Measurements from ENCODE around the gene SMAD1. TPM values are rescaled to one million over a fixed set of nuclear protein-coding genes. Genes with fewer than 3 reads are reported as not detected.

Gene SMAD1
- total and polyA plus RNA-seq, 2 of the 4 experiments (the other 2 are of a cell fraction): 11.6 to 17.6 TPM

GRCh38 chr4:145505995-145506394 lies 24.3 kb downstream of the SMAD1 start:
- Histone ChIP-seq H2AK5ac (ENCODE audit: low read depth, low read length) (no peak overlapping the region), H3K27ac (ENCODE audit: insufficient read depth, low read length) (no peak overlapping the region), H4K5ac (ENCODE audit: low read depth, low read length) (no peak overlapping the region), H4K20me1 (ENCODE audit: insufficient read depth, low read length) (peaks cover 3% of the 10 kb centered on the region; the same call in 1 of the 2 replicates), H3K4me3 (ENCODE audit: insufficient read depth, low read depth, low read length) (no peak overlapping the region), H3K27me3 (ENCODE audit: control insufficient read depth, insufficient read depth, low read length) (no peaks in the 10 kb centered on the region), H4K8ac (ENCODE audit: low read depth in 2 of 2, low read length in 2 of 2) (no peak overlapping the region), H3K9me1 (ENCODE audit: insufficient read depth, low read length) (no peaks in the 10 kb centered on the region), H2BK15ac (ENCODE audit: low read depth, low read length) (no peak overlapping the region), H3K9ac (ENCODE audit: low read depth, low read length) (no peak overlapping the region), H3K4me2 (ENCODE audit: low read depth, low read length) (no peak overlapping the region), H3K79me1 (ENCODE audit: low read depth in 1 of 2, low read length in 2 of 2) (peaks cover 5 to 12% of the 10 kb centered on the region in 2 experiments), H3K18ac (ENCODE audit: low read depth, low read length) (no peak overlapping the region), H2BK120ac (ENCODE audit: low read depth, low read length) (no peak overlapping the region), H3K23ac (ENCODE audit: low read depth, low read length) (no peak overlapping the region), H2AFZ (replicated peaks; ENCODE audit: low read length, poor library complexity) (no peak overlapping the region), H4K91ac (ENCODE audit: insufficient read depth, low read depth, low read length) (no peak overlapping the region), H3K14ac (replicated peaks; ENCODE audit: low read depth, low read length) (no peak overlapping the region), H2AK9ac (replicated peaks; ENCODE audit: low read depth, low read length, poor library complexity) (no peak overlapping the region), H3K4me1 (ENCODE audit: control insufficient read depth, insufficient read depth, low read length) (no peaks in the 10 kb centered on the region), H3K56ac (ENCODE audit: extremely low read depth, insufficient read depth, low read length) (no peak overlapping the region), H2BK20ac (ENCODE audit: low read depth, low read length) (no peak overlapping the region), H3K36me3 (ENCODE audit: control insufficient read depth, insufficient read depth, low read length) (no peaks in the 10 kb centered on the region), H2BK5ac (ENCODE audit: low read depth, low read length, poor library complexity, severe bottlenecking) (no peak overlapping the region), H3K9me3 (ENCODE audit: control insufficient read depth, insufficient read depth, low read length) (no peaks in the 10 kb centered on the region), H3K4ac (ENCODE audit: low read depth, low read length) (no peak overlapping the region)
- CTCF ChIA-PET: no interaction called here
- POLR2A ChIA-PET (ENCODE audit: unreplicated experiment): no interaction called here
- no CpG with 5 or more reads among the region's 3 CpGs for WGBS, 2 experiments (ENCODE audit: extremely low coverage in 2 of 2, insufficient read length in 1 of 2)
- BruUV-seq (replicated peaks): no TSS peak
- ATAC-seq (ENCODE audit: low read depth) (no peak), DNase-seq (no peak)
- intact Hi-C loops (cut with micrococcal nuclease): no loop called here
- in situ Hi-C loops (cut with MboI; ENCODE audit: low sequenced_read_pairs): no loop called here
- dilution Hi-C loops (cut with HindIII; ENCODE audit: low sequenced_read_pairs, unreplicated experiment): no loop called here
- TF ChIP-seq MAZ (IDR thresholded peaks at IDR 0.05; ENCODE audit: borderline replicate concordance, low read depth, low read length) (no peak), USF2 (IDR thresholded peaks at IDR 0.05; ENCODE audit: low read depth, low read length) (no peak), RCOR1 (IDR thresholded peaks at IDR 0.05; ENCODE audit: insufficient replicate concordance, low read length) (no peak), CTCF (conservative IDR thresholded peaks at IDR 0.05; ENCODE audit: low read depth, low read length) (no peak), BHLHE40 (IDR thresholded peaks at IDR 0.05; ENCODE audit: low read depth, low read length) (no peak), NFE2L2 (IDR thresholded peaks at IDR 0.05; ENCODE audit: low read depth, low read length) (no peak), RAD21 (IDR thresholded peaks at IDR 0.05; ENCODE audit: low read length) (no peak), ELK1 (IDR thresholded peaks at IDR 0.05; ENCODE audit: borderline replicate concordance, low read depth, low read length) (no peak), RFX5 (IDR thresholded peaks at IDR 0.05; ENCODE audit: low read depth, low read length) (no peak), FOS (IDR thresholded peaks at IDR 0.05; ENCODE audit: low read depth, low read length) (no peak), MAFK (IDR thresholded peaks at IDR 0.05; ENCODE audit: low read depth, low read length) (no peak), CHD1 (IDR thresholded peaks at IDR 0.05; ENCODE audit: low read depth, low read length) (no peak), POLR2A (IDR thresholded peaks at IDR 0.05; ENCODE audit: low read depth, low read length) (no peak)
